Trophoblast cell (in vitro differentiated cells and primary cell): ENCODE results near the gene SPRED1.

ENCODE experiments used
- DNase-seq, 2 donors: peaks; one replicate each; pipeline ENCODE4 v3.0.0-alpha.2; 2016
- H2AFZ ChIP-seq: 2 replicates; pipeline ENCODE4 v1.6.1; 2013; ENCODE audit warnings: low read length, moderate library complexity, mild to moderate bottlenecking; ENCODE audit not compliant: insufficient read depth, poor library complexity
- H2AK5ac ChIP-seq: 2 replicates; pipeline ENCODE4 v1.6.1; 2013; ENCODE audit warnings: mild to moderate bottlenecking, low read length
- H2BK120ac ChIP-seq: 2 replicates; pipeline ENCODE4 v1.6.1; 2013; ENCODE audit warnings: low read length, mild to moderate bottlenecking, moderate library complexity; ENCODE audit not compliant: insufficient read depth, poor library complexity
- H2BK12ac ChIP-seq: 2 replicates; pipeline ENCODE4 v1.6.1; 2013; ENCODE audit warnings: mild to moderate bottlenecking, low read length, moderate library complexity
- H2BK5ac ChIP-seq: 2 replicates; pipeline ENCODE4 v1.6.1; 2013; ENCODE audit warnings: low read length, low read depth, moderate library complexity, mild to moderate bottlenecking; ENCODE audit not compliant: poor library complexity
- H3K14ac ChIP-seq: 2 replicates; pipeline ENCODE4 v1.6.1; 2013; ENCODE audit warnings: mild to moderate bottlenecking, low read length
- H3K18ac ChIP-seq: 2 replicates; pipeline ENCODE4 v1.6.1; 2013; ENCODE audit warnings: mild to moderate bottlenecking, low read length
- H3K23ac ChIP-seq: 2 replicates; pipeline ENCODE4 v1.6.1; 2013; ENCODE audit warnings: low read length
- H3K27ac ChIP-seq: 2 replicates; pipeline ENCODE4 v1.5.1; 2013; ENCODE audit warnings: low read depth, mild to moderate bottlenecking, inconsistent platforms, low read length, moderate library complexity
- H3K27me3 ChIP-seq: 2 replicates; pipeline ENCODE4 v1.6.1; 2013; ENCODE audit warnings: inconsistent platforms, mild to moderate bottlenecking, low read length, moderate library complexity; ENCODE audit not compliant: insufficient read depth
- H3K36me3 ChIP-seq, 2 experiments: 1 replicate in 1 of 2; 2 replicates in 1 of 2; pipeline ENCODE4 v1.6.1; 2013; ENCODE audit warnings: low read length in 2 of 2, mild to moderate bottlenecking in 2 of 2, moderate library complexity in 1 of 2; ENCODE audit not compliant: insufficient read depth in 2 of 2, control insufficient read depth in 1 of 2
- H3K4ac ChIP-seq: 2 replicates; pipeline ENCODE4 v1.6.1; 2013; ENCODE audit warnings: low read depth, mild to moderate bottlenecking, low read length, moderate library complexity
- H3K4me1 ChIP-seq, 2 experiments: 1 replicate in 1 of 2; 2 replicates in 1 of 2; pipeline ENCODE4 v1.6.1; 2013; ENCODE audit warnings: low read length in 2 of 2, mild to moderate bottlenecking in 2 of 2, moderate library complexity in 1 of 2; ENCODE audit not compliant: insufficient read depth in 2 of 2, control insufficient read depth in 1 of 2
- H3K4me2 ChIP-seq: 2 replicates; pipeline ENCODE4 v1.6.1; 2013; ENCODE audit warnings: inconsistent platforms, mild to moderate bottlenecking, low read length, moderate library complexity
- H3K4me3 ChIP-seq: 2 replicates; pipeline ENCODE4 v1.5.1; 2013; ENCODE audit warnings: mild to moderate bottlenecking, low read depth, low read length, inconsistent platforms
- H3K79me1 ChIP-seq: one replicate; pipeline ENCODE4 v1.6.1; 2013; ENCODE audit warnings: low read length
- H3K79me2 ChIP-seq: 2 replicates; pipeline ENCODE4 v1.6.1; 2013; ENCODE audit warnings: low read length, mild to moderate bottlenecking; ENCODE audit not compliant: control insufficient read depth, insufficient read depth, poor library complexity
- H3K9ac ChIP-seq: 2 replicates; pipeline ENCODE4 v1.6.1; 2013; ENCODE audit warnings: mild to moderate bottlenecking, low read length
- H3K9me3 ChIP-seq: 2 replicates; pipeline ENCODE4 v1.6.1; 2013; ENCODE audit warnings: low read depth, mild to moderate bottlenecking, control low read depth, inconsistent platforms, low read length; ENCODE audit not compliant: insufficient read depth
- H4K12ac ChIP-seq: 2 replicates; pipeline ENCODE4 v1.6.1; 2013; ENCODE audit warnings: low read depth, mild to moderate bottlenecking, low read length, moderate library complexity
- H4K8ac ChIP-seq: 2 replicates; pipeline ENCODE4 v1.6.1; 2013; ENCODE audit warnings: low read depth, mild to moderate bottlenecking, low read length, moderate library complexity
- H4K91ac ChIP-seq: one replicate; pipeline ENCODE4 v1.6.1; 2013; ENCODE audit warnings: low read depth, mild to moderate bottlenecking, low read length, moderate library complexity
- WGBS: extraction: QIAGEN DNeasy Blood & Tissue Kit; methylation state at CpG from one replicate; pipeline ENCODE4 v1.1.7; 2013; ENCODE audit warnings: missing lambda C conversion rate; ENCODE audit not compliant: insufficient read length, insufficient coverage; ENCODE audit errors: extremely low coverage; 5-methylcytosine and 5-hydroxymethylcytosine counted together

Gene SPRED1

DNA sequence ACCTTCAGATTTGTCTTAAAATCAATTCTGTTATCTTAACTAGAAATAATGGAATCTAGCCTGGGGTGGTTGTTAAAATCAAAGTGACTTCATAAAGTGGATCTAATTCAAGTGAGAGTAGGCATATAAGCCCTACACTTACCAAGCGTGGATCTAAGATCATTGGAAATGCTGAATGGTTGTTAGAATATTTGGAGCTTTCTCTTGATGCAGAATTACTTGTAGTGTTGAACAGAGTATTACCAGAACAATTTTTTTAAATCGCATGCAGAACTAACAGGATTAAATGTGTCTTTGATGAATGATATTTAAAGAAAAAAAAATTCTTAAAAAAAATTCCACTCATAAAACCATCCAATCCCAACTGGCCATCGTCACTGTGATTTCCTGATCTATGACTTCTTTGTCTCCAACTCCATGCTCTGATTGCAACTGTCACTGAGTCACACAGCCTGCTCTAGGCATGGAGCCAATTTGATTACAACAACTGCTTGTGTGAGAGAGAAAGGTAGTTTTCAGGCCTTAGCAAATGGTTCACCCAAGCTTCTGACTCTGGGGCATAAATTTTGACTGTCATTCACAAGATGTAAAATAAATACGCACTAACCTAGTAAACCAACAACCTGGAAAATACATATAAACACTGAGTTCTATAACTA lies 25.9 kb upstream of the SPRED1 start:
- Histone ChIP-seq H3K79me2 (no peaks in the 10 kb centered on the region), H3K14ac (no peak overlapping the region), H3K79me1 (no peaks in the 10 kb centered on the region), H3K27ac (no peak overlapping the region), H4K12ac (no peak overlapping the region), H3K4me1 (no peaks in the 10 kb centered on the region), H3K23ac (no peak overlapping the region), H3K18ac (no peak overlapping the region), H3K4ac (no peak overlapping the region), H3K4me3 (no peak overlapping the region), H2AFZ (no peak overlapping the region), H2BK5ac (no peak overlapping the region), H3K4me2 (no peak overlapping the region), H3K9me3 (no peaks in the 10 kb centered on the region), H3K9ac (no peak overlapping the region), H2AK5ac (no peak overlapping the region), H4K91ac (no peak overlapping the region), H2BK120ac (no peak overlapping the region), H2BK12ac (no peak overlapping the region), H3K36me3 (no peaks in the 10 kb centered on the region), H3K27me3 (no peaks in the 10 kb centered on the region), H4K8ac (no peak overlapping the region)
- no CpG with 5 or more reads among the region's 4 CpGs for WGBS
- DNase-seq, result peak in 1 of 2 donors; percentile 17

DNA sequence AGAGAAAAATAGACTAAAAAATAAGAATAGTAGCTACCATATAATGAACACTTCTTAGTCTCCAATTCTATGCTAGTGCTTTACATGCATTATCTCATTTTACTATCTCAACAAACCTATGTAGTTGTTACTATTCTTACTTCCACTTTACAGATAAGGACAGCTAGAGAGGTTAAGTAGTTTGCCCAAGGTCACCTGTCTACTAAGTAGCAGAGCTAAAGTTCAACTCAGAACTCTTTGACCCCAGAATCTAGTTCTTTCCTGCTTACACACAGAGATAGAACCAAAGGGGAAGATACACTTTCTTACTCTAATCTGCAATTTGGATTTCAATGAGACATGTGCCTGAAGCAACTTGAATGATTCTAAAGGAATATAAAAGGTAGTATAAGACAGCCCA lies 24.7 kb upstream of the SPRED1 start:
- H3K23ac ChIP-seq, result no peak overlapping the region
- no peak overlapping the region for H3K4ac ChIP-seq
- H2AK5ac ChIP-seq, result no peak overlapping the region
- no peak overlapping the region for H3K27ac ChIP-seq
- H3K79me2 ChIP-seq, result no peaks in the 10 kb centered on the region
- H3K4me2 ChIP-seq, result no peak overlapping the region
- H3K14ac ChIP-seq, result no peak overlapping the region
- H4K12ac ChIP-seq, result no peak overlapping the region
- H3K4me3 ChIP-seq, result no peak overlapping the region
- H2AFZ ChIP-seq, result no peak overlapping the region
- H3K4me1 ChIP-seq, result no peaks in the 10 kb centered on the region
- H3K27me3 ChIP-seq, result no peaks in the 10 kb centered on the region
- H4K91ac ChIP-seq, result no peak overlapping the region
- H3K36me3 ChIP-seq, result no peaks in the 10 kb centered on the region
- no peak overlapping the region for H4K8ac ChIP-seq
- no peak overlapping the region for H2BK12ac ChIP-seq
- H2BK5ac ChIP-seq, result no peak overlapping the region
- H3K9me3 ChIP-seq, result no peaks in the 10 kb centered on the region
- no peak for DNase-seq
- H3K9ac ChIP-seq, result no peak overlapping the region
- no peak overlapping the region for H3K18ac ChIP-seq
- H2BK120ac ChIP-seq, result no peak overlapping the region
- no peaks in the 10 kb centered on the region for H3K79me1 ChIP-seq

DNA sequence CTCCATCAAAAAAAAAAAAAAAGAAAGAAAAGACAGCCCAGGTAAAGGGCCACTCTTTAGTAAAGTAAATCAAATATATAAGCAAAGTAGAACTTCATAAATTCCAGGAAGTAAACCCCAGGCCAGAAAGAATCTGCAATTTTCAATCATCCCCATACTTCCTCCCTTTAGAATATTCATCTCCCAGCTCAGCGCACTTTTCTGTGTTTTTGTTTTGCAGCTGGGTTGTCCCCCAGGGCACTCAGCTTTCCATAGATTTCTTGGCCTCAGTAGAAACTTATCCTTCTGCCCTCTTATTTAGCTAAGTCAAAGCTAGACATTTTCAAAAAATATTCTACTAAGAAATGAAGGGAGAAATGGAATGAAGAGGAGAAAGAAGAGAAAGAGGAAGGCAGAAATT lies 24.0 kb upstream of the SPRED1 start:
- Histone ChIP-seq H3K36me3 (no peaks in the 10 kb centered on the region), H3K4me1 (no peaks in the 10 kb centered on the region), H3K14ac (no peak overlapping the region), H2BK5ac (no peak overlapping the region), H3K79me1 (no peaks in the 10 kb centered on the region), H3K27me3 (no peaks in the 10 kb centered on the region), H3K4me2 (no peak overlapping the region), H3K23ac (no peak overlapping the region), H2AFZ (no peak overlapping the region), H4K8ac (no peak overlapping the region), H3K79me2 (no peaks in the 10 kb centered on the region), H4K91ac (no peak overlapping the region), H2AK5ac (no peak overlapping the region), H2BK12ac (no peak overlapping the region), H3K4ac (no peak overlapping the region), H3K9ac (no peak overlapping the region), H3K4me3 (no peak overlapping the region), H3K27ac (no peak overlapping the region), H2BK120ac (no peak overlapping the region), H3K18ac (no peak overlapping the region), H4K12ac (no peak overlapping the region), H3K9me3 (no peaks in the 10 kb centered on the region)
- DNase-seq, result no peak
- no CpG with 5 or more reads among the region's 1 CpG for WGBS

GRCh38 chr15:38229705-38230310 lies 22.8 kb upstream of the SPRED1 start:
- Histone ChIP-seq H3K23ac (no peak overlapping the region), H3K27ac (no peak overlapping the region)

More at GRCh38 chr15:38229705-38230310, 22.8 kb upstream of the SPRED1 start:
- no peaks in the 10 kb centered on the region for H3K36me3 ChIP-seq
- no peak overlapping the region for H2AK5ac ChIP-seq
- H3K4me2 ChIP-seq, result no peak overlapping the region
- H3K4ac ChIP-seq, result no peak overlapping the region
- H4K91ac ChIP-seq, result no peak overlapping the region
- DNase-seq, result peak in 1 of 2 donors; percentile 32
- H3K14ac ChIP-seq, result no peak overlapping the region
- H3K9me3 ChIP-seq, result no peaks in the 10 kb centered on the region
- H3K4me3 ChIP-seq, result no peak overlapping the region
- H3K79me2 ChIP-seq, result no peaks in the 10 kb centered on the region
- no peaks in the 10 kb centered on the region for H3K79me1 ChIP-seq
- no peaks in the 10 kb centered on the region for H3K4me1 ChIP-seq
- H2AFZ ChIP-seq, result no peak overlapping the region
- no peak overlapping the region for H4K12ac ChIP-seq
- no peak overlapping the region for H2BK12ac ChIP-seq
- no peak overlapping the region for H2BK5ac ChIP-seq
- no peaks in the 10 kb centered on the region for H3K27me3 ChIP-seq
- no peak overlapping the region for H2BK120ac ChIP-seq
- WGBS, result no CpG with 5 or more reads among the region's 3 CpGs
- H3K18ac ChIP-seq, result no peak overlapping the region
- H4K8ac ChIP-seq, result no peak overlapping the region
- no peak overlapping the region for H3K9ac ChIP-seq
